OCI-LY1 (cell line): Measurements from ENCODE around the gene EML4.
"Not testable (repeated sequence)": the region's sequence is repeated elsewhere in the genome, so short reads cannot be mapped to it uniquely, and the experiment has no call there.

ENCODE experiments used
- H2AFZ ChIP-seq: fragments of 200-600 bp; sonication (generic), shearing (Covaris generic); 2 replicates; pipeline ENCODE4 v1.6.0; 2014; ENCODE audit warnings: antibody characterized with exemption, mild to moderate bottlenecking, low read length
- H3F3A ChIP-seq: fragments of 200-600 bp; sonication (generic), shearing (Covaris generic); 2 replicates; pipeline ENCODE4 v1.6.0; 2014; ENCODE audit warnings: mild to moderate bottlenecking, antibody characterized with exemption, low read length, moderate library complexity; ENCODE audit not compliant: insufficient read depth
- H3K27ac ChIP-seq: fragments of 200-600 bp; sonication (generic); 2 replicates; pipeline ENCODE4 v1.5.1; 2014; ENCODE audit warnings: low read length, mixed run types, mild to moderate bottlenecking, low read depth; ENCODE audit not compliant: poor library complexity, severe bottlenecking
- H3K27me3 ChIP-seq: fragments of 200-600 bp; sonication (generic); 2 replicates; pipeline ENCODE4 v1.6.0; 2014; ENCODE audit warnings: antibody characterized with exemption, mild to moderate bottlenecking, low read length, moderate library complexity; ENCODE audit not compliant: insufficient read depth
- H3K36me3 ChIP-seq: fragments of 200-600 bp; sonication (generic); 2 replicates; pipeline ENCODE4 v1.6.1; 2014; ENCODE audit warnings: mild to moderate bottlenecking, antibody characterized with exemption, low read length, moderate library complexity, mixed read lengths; ENCODE audit not compliant: insufficient read depth
- H3K4me1 ChIP-seq: fragments of 200-600 bp; sonication (generic); 2 replicates; pipeline ENCODE4 v1.5.1; 2014; ENCODE audit warnings: mild to moderate bottlenecking, low read length, moderate library complexity; ENCODE audit not compliant: insufficient read depth, severe bottlenecking
- H3K4me2 ChIP-seq: fragments of 200-600 bp; sonication (generic), shearing (Covaris generic); 2 replicates; pipeline ENCODE4 v1.6.1; 2014; ENCODE audit warnings: low read length
- H3K4me3 ChIP-seq: fragments of 200-600 bp; sonication (generic); 2 replicates; pipeline ENCODE4 v1.5.1; 2014; ENCODE audit warnings: low read length, low read depth, mild to moderate bottlenecking, mixed read lengths; ENCODE audit not compliant: poor library complexity, severe bottlenecking
- H3K79me2 ChIP-seq: fragments of 200-600 bp; shearing (Covaris generic); 2 replicates; pipeline ENCODE4 v1.6.1; 2016; ENCODE audit warnings: mixed run types, low read length, mixed read lengths; ENCODE audit not compliant: insufficient read depth
- H3K9ac ChIP-seq: fragments of 200-600 bp; sonication (generic), shearing (Covaris generic); 2 replicates; pipeline ENCODE4 v1.6.1; 2014; ENCODE audit warnings: mild to moderate bottlenecking, low read length, mixed read lengths
- H3K9me2 ChIP-seq: fragments of 200-600 bp; sonication (generic), shearing (Covaris generic); 2 replicates; pipeline ENCODE4 v1.6.1; 2014; ENCODE audit warnings: low read depth, mild to moderate bottlenecking, low read length, mixed read lengths
- H3K9me3 ChIP-seq: fragments of 200-600 bp; shearing (Covaris generic); 2 replicates; pipeline ENCODE4 v1.6.1; 2014; ENCODE audit warnings: low read length, mixed read lengths
- H4K20me1 ChIP-seq: fragments of 200-600 bp; sonication (generic), shearing (Covaris generic); 2 replicates; pipeline ENCODE4 v1.6.0; 2016; ENCODE audit warnings: mild to moderate bottlenecking, low read length; ENCODE audit not compliant: insufficient read depth
- CTCF ChIP-seq: fragments of 200-600 bp; sonication (generic), shearing (Covaris generic); IDR thresholded peaks from 2 replicates; pipeline ENCODE4 v1.5.1; 2017; ENCODE audit warnings: mild to moderate bottlenecking, antibody characterized with exemption, low read length, moderate library complexity, mixed read lengths
- EZH2 ChIP-seq: fragments of 200-600 bp; sonication (generic), shearing (Covaris generic); IDR thresholded peaks from 2 replicates; pipeline ENCODE4 v1.8.0; 2017; ENCODE audit warnings: borderline replicate concordance, mixed run types, mild to moderate bottlenecking, antibody characterized with exemption, low read length, moderate library complexity, mixed read lengths

Gene EML4

GRCh38 chr2:42333579-42333978 is 164.4 kb downstream of the EML4 start:
- H3K4me2 ChIP-seq = no peak overlapping the region
- H3K4me3 ChIP-seq = no peak overlapping the region
- no peaks in the 10 kb centered on the region for H3K79me2 ChIP-seq
- no peaks in the 10 kb centered on the region for H3K9me2 ChIP-seq
- H3K27ac ChIP-seq = no peak overlapping the region
- H2AFZ ChIP-seq = no peak overlapping the region
- TF ChIP-seq EZH2 (no peak), CTCF (no peak)
- H3F3A ChIP-seq = no peaks in the 10 kb centered on the region
- H3K4me1 ChIP-seq = no peaks in the 10 kb centered on the region
- no peak overlapping the region for H3K9ac ChIP-seq
- no peaks in the 10 kb centered on the region for H4K20me1 ChIP-seq
- H3K27me3 ChIP-seq = no peaks in the 10 kb centered on the region
- no peaks in the 10 kb centered on the region for H3K9me3 ChIP-seq
- H3K36me3 ChIP-seq = peaks cover 63% of the 10 kb centered on the region; the same call in 1 of the 2 replicates

- H3K9me2 ChIP-seq = no peaks in the 10 kb centered on the region
- no peaks in the 10 kb centered on the region for H3K79me2 ChIP-seq
- H4K20me1 ChIP-seq = no peaks in the 10 kb centered on the region
- no peak overlapping the region for H3K9ac ChIP-seq
- H3K27me3 ChIP-seq = no peaks in the 10 kb centered on the region
- no peak overlapping the region for H3K4me2 ChIP-seq
- H3F3A ChIP-seq = no peaks in the 10 kb centered on the region
- TF ChIP-seq EZH2 (no peak), CTCF (no peak)
- H3K36me3 ChIP-seq = peaks cover 65% of the 10 kb centered on the region; the same call in 1 of the 2 replicates
- H3K27ac ChIP-seq = no peak overlapping the region
- H3K4me3 ChIP-seq = no peak overlapping the region
- H3K9me3 ChIP-seq = no peaks in the 10 kb centered on the region
- H3K4me1 ChIP-seq = no peaks in the 10 kb centered on the region
- no peak overlapping the region for H2AFZ ChIP-seq
Measured at GRCh38 chr2:42334220-42334619, 165.1 kb downstream of the EML4 start.

GRCh38 chr2:42334865-42335264 is 165.7 kb downstream of the EML4 start:
- H2AFZ ChIP-seq, H3K79me2 ChIP-seq, H4K20me1 ChIP-seq, H3K27me3 ChIP-seq, H3F3A ChIP-seq, H3K4me2 ChIP-seq, H3K4me1 ChIP-seq, H3K9ac ChIP-seq, H3K9me2 ChIP-seq, H3K27ac ChIP-seq, H3K4me3 ChIP-seq, H3K9me3 ChIP-seq: not testable (repeated sequence)
- H3K36me3 ChIP-seq = peaks cover 60% of the 10 kb centered on the region; the same call in 1 of the 2 replicates

- Histone ChIP-seq H3K27me3 (no peaks in the 10 kb centered on the region), H3K9me3 (no peaks in the 10 kb centered on the region), H4K20me1 (no peaks in the 10 kb centered on the region), H3K9ac (no peak overlapping the region), H3F3A (no peaks in the 10 kb centered on the region), H2AFZ (no peak overlapping the region), H3K9me2 (no peaks in the 10 kb centered on the region), H3K36me3 (peaks cover 60% of the 10 kb centered on the region), H3K4me3 (no peak overlapping the region), H3K79me2 (no peaks in the 10 kb centered on the region), H3K4me2 (no peak overlapping the region), H3K27ac (no peak overlapping the region), H3K4me1 (no peaks in the 10 kb centered on the region)
- TF ChIP-seq EZH2 = no peak
- TF ChIP-seq CTCF = no peak
Measured at GRCh38 chr2:42335514-42336104, 166.5 kb downstream of the EML4 start.
